ENCODE measurements around the gene TRIP12. TPM values are rescaled to one million over a fixed set of nuclear protein-coding genes. Genes with fewer than 3 reads are reported as not detected.
A peak's percentile ranks its signal among the peaks of the same experiment; 100 is the strongest.
"Not testable (repeated sequence)": the region's sequence is repeated elsewhere in the genome, so short reads cannot be mapped to it uniquely, and the experiment has no call there.

The TRIP12 gene
- total RNA-seq, 1 donor from 2014 or later = 187 TPM

- DNase-seq = no peak
Measured at GRCh38 chr2:229768235-229768634, 153.6 kb downstream of the TRIP12 start.

DNA sequence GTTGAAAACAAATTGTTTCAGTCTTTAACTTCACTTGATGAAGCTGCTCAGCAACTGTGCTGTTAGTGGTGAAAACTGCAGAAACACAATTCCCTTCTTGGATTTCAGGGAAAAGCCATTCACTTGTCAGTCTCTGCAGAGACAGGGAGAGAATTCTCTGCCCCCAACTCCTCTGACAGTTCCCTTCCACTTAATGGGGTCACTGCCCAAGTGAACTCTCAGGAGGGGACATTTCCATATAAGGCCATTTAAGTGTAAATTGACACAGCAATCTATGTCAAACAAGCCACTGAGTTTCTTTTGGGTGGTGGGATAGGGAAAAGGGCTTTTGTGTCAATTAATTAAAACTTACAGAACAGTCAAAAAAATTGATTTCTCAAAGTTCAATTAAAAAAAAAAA, 156.1 kb downstream of the TRIP12 start:
- no peak for DNase-seq

DNA sequence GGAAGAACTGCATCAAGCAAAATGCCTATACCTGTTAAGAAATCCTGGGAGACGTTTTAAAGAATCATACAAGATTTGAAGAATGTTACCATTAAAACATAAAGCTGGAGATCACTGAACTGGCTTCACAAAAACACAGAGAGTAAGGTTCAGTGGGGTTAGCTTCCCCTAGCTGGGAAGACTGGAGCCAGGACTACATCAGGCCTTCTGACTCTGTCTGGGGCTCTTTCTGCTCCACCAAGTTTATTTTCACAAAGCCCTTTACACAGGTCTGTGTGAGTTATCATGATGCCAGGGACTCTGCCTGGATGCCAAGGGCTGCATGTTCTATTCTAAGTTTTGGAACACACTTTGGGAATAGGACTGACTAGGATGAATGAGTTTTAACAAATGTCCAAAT, 160.1 kb downstream of the TRIP12 start:
- DNase-seq = no peak

- DNase-seq = not testable (repeated sequence)
Measured at GRCh38 chr2:229757462-229757861, 164.3 kb downstream of the TRIP12 start.

- DNase-seq = no peak
Measured at GRCh38 chr2:229752970-229753729, 168.7 kb downstream of the TRIP12 start.

DNA sequence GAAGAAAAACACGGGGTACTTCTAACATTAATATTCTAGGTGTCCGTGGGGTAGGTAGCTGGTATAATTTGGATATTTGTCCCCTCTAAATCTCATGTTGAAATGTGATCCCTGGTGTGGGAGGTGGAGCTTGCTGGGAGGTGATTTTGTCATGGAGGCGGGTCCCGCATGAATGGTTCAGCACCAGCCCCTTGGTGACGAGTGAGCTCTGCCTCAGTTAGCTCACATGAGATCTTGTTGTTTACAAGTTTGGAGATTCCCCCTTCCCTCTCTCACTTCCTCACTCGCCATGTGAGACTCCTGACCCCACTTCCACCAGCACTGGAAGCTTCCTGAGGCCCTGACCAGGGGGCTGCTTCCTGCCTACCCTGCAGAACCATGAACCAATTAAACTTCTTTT, 172.0 kb downstream of the TRIP12 start:
- DNase-seq = no peak

GRCh38 chr2:229748950-229749349, 172.9 kb downstream of the TRIP12 start:
- no peak for DNase-seq

GRCh38 chr2:229742691-229743090, 179.1 kb downstream of the TRIP12 start:
- DNase-seq = not testable (repeated sequence)

DNA sequence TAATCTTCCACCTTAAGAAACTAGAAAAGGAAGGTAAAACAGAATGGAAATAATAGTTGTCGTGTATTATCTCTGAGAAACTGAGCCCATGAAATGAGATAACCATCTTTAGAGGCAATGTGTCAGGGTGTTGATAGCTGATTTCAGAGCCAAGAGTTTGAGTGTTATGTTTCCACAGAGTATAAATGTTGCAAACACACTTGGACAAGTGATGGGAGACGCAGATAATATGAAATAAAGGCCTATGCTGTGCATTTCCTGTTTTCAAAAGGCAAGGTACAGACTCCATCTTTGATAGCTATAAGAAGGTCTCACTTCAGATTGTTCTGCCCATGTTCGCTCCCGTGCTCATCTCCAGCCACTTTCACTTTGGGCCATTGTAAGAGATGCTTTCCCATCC, 181.5 kb downstream of the TRIP12 start:
- DNase-seq = no peak

DNA sequence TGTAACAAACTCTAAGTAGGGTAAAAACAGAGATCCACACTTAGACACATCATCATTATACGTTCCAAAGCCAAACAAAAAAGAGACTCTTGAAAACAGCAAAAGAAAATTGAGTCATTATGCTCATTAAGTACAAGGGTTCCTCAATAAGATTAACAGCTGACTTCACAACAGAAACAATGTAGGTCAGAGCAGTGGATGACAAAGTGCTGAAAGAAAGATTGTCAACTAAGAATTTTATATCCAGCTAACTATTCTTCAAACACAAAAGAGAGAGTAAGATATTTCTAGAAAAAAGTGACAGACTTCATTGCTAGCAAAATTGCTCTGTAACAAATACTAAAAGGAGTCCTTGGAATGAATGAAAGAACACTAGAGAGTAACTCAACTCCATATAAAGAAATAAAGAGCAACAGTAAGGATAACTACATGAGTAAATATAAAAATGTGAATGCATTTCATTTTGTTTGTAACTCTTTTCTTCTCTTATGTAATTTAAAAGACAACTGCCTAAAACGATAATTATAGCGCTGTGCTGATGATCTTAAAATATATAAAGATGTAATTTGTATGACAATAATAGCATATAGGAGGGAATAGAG, 183.7 kb downstream of the TRIP12 start:
- no peak for DNase-seq

GRCh38 chr2:229734410-229734809, 187.4 kb downstream of the TRIP12 start:
- no peak for DNase-seq

DNA sequence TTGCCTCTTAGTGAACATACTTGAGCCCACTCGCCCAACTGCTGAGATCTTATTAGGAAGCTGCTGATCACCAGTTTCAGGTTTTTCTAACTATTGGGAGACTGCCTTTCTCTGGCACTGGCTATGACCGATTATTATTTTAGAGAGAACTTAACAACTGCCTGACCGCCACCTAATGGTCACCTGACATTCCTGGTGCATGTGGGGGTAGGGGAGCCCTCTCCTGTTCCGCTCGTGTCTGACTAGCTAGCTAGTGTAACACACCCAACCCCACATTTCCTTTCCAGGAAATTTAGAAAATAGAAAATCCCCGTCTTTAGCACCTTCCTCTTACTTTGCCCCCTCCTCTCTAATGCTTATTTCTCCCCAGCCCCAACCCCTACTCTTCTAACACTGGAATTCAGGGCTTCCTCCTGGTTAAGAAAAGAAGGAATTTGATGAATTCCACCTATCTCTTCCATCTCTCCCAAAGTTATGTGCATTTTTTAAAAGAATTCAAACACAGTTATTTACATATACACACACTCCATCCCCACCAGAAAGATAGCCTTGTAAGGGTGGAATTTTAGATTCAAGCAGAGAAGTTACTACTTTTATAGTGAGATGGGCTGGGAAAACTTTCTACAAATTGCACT, 188.1 kb downstream of the TRIP12 start:
- DNase-seq = no peak

GRCh38 chr2:229732897-229733296, 188.9 kb downstream of the TRIP12 start:
- no peak for DNase-seq

DNA sequence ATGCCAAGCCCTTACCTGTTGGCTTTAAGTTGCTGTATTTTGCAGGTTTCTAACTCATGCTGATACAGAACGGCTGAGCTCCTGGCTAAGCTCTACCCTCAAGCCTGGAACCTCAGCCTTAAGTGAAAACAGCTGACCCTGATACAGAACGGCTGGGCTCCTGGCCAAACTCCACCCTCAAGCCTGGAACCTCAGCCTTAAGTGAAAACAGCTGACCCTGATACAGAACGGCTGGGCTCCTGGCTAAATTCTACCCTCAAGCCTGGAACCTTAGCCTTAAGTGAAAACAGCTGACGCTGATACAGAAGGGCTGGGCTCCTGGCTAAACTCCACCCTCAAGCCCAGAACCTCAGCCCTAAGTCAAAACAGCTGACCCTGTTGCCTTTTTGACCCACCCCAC, 189.9 kb downstream of the TRIP12 start:
- no peak for DNase-seq

- no peak for DNase-seq
Measured at GRCh38 chr2:229731363-229731762, 190.4 kb downstream of the TRIP12 start.

DNA sequence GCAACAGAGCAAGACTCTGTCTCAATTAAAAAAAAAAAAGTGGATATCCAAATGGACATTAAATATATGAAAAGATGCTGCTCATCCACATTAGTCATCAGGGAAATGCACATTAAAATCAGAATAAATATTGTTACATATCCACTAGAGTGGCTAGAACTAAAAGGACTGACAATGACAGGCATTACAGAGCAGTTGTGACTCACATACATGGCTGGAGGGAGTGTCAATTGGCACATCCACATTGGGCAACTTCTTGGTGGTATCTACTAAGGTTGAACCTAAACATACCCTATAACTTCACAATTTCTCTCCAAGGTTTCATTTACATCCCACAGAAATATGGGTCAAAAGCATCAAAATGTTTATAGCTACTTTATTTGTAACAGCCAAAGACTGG, 193.4 kb downstream of the TRIP12 start:
- no peak for DNase-seq

GRCh38 chr2:229726643-229727042, 195.2 kb downstream of the TRIP12 start:
- DNase-seq = no peak

DNA sequence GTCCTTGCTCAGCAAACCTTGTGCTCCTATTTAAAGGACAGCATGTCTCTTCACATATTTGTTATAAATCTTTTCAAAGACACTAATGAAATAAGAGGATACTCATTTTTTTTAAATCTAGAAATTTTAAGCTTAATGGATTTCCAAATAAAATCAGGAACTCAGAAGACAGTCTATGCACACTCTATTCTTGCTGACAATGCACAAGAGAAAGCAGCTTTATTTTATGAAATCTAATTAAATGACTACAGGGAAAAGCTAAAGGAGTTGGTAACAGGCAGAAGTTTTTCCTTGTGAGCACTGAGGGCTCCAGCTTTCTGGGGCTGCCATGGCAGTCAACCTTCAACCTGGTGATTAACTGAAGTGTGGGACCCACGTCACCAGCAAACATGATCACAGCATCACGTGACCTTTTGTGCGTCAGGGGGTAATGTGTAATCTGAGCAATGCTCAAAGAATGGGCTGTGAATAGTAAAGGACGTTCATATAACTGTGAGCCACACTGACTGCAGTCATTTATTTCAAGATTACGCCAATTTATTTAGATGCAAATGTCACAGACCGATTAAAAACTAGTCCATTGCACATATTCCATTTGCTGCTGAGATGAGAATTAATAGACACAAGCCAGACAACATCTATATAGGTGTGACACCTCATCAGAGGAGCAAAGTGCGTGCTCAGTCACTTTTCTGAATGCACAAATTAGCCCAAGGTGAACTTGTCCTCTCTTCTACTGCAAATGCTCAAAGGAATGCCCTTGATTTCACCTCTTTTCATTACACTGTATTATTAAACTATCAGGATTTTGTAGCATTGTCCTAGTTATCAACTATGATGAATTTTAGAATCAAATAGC, 195.9 kb downstream of the TRIP12 start:
- DNase-seq = no peak

DNA sequence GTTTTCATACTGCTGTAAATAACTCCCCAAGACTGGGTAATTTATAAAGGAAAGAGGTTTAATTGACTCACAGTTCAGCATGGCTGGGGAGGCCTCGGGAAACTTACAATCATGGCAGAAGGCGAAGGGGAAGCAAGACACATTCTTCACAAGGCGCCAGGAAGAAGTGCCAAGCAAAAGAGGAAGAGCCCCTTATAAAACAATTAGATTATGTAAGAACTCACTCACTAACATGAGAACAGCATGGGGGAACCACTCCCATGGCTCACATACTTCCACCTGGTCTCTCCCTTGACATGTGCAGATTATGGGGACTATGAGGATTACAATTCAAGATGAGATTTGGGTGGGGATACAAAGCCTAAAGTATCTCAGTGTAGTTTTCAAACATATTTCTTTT, 198.6 kb downstream of the TRIP12 start:
- DNase-seq = not testable (repeated sequence)

DNA sequence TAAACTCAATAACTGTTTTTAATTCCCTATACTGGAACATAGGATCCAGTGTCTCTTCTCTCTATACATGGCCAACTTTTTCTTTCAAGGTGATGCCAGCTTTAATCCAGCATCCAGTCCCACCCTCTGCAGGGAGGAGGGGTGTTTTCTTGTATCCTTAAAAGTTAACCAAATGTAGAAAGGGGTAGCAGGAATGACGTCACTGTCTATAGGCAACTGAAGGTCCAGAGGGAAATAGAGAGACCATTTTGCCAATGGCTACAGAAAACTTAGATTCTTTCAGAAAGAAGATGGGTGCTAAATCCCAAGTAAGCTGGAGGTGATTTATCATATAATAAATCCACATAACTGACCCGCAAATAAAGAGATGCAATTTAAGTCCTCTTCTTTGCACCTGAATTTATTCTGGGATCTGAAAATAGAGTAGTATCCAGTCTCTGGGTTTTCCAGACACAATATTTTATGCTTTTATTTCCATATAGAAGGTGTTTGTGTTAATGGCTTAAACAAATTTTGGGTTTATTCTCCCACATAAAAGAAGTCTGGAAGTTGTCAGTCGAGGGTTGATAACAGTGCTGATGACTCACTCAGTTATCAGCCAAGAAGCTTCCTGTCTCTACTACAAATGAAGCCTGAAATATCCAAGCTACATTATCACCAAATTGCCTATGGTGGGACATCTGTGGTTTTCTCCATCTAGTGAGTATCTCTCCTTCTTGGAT, 201.7 kb downstream of the TRIP12 start:
- DNase-seq = no peak

DNA sequence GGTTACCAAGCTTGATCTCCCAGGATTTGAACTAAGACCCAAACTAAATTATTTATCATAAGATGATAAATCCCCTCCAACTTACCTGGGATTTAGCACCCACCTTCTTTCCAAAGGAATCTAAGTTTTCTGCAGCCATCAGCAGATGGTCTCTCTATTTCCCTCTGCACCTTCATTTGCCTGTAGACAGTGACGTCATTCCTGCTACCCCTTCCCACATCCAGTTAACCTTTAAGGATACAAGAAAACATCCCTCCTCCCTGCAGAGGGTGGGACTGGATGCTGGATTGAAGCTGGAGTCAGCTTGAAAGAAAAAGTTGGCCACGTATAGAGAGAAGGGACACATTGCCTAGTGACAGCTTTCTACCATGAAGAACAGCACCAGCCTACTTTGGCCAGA, 203.8 kb downstream of the TRIP12 start:
- no peak for DNase-seq

- peak; percentile 9 for DNase-seq
Measured at GRCh38 chr2:229715895-229716507, 205.8 kb downstream of the TRIP12 start.
